ENCODE measurements around the gene OR14A16. TPM values are rescaled to one million over a fixed set of nuclear protein-coding genes. Genes with fewer than 3 reads are reported as not detected.

OR14A16 gene
- total RNA-seq, 1 donor from 2014 or later = not detected

GRCh38 chr1:247812637-247813036 lies 11.3 kb downstream of the OR14A16 start:
- ATAC-seq = no peak
- intact Hi-C loops (cut with DNase I) = no loop called here
- DNase-seq (ENCODE audit: low spot score) = no peak

DNA sequence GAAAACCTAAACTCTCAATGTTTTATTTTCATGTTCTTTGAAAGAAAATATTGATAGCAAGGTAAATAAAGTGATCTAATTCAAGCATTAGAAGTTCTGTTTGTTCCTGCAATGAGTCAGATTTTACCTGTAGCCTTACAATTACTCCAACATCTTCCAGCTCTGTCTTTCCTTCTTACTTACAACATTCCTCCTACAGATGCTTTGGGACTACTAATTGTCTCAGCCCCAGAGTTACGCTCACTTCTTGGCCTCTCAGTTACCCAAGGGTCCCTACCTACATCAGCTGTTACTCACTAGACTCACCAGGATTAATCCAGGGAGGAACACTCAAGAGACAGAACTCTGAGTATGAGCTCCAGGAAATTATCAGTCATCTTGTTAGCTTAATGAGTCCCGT lies 26.4 kb downstream of the OR14A16 start:
- ATAC-seq (no peak), DNase-seq (ENCODE audit: low spot score) (no peak)
- intact Hi-C loops (cut with DNase I) = loop anchor here (1.0 kb wide), 1 partner anchor 22 kb away; no protein-coding TSS in a partner anchor

GRCh38 chr1:247769603-247770002 lies 54.3 kb downstream of the OR14A16 start:
- DNase-seq (ENCODE audit: low spot score) = no peak

More at GRCh38 chr1:247769603-247770002, 54.3 kb downstream of the OR14A16 start:
- intact Hi-C loops (cut with DNase I) = no loop called here
- no peak for ATAC-seq

Other genes starting within 250 kb of the OR14A16 start
- not detected for gene OR2G2, start 235.8 kb downstream of the OR14A16 start, total RNA-seq
- not detected for gene OR2G3, start 218.5 kb downstream of the OR14A16 start, total RNA-seq
- gene OR13G1, start 144.4 kb downstream of the OR14A16 start, total RNA-seq = not detected
- not detected for gene OR6F1, start 107.5 kb downstream of the OR14A16 start, total RNA-seq
- gene OR14K1, start 85.5 kb downstream of the OR14A16 start, total RNA-seq = not detected
- gene OR14A2, start 76.0 kb downstream of the OR14A16 start, total RNA-seq = not detected
- gene OR1C1, start 63.6 kb downstream of the OR14A16 start, total RNA-seq = not detected
- gene OR11L1, start 17.8 kb upstream of the OR14A16 start, total RNA-seq = not detected
- gene TRIM58, start 33.1 kb upstream of the OR14A16 start, total RNA-seq = 22.9 TPM
- 6.3 TPM for gene OR2W3, start 71.5 kb upstream of the OR14A16 start, total RNA-seq
- gene OR2T8, start 96.1 kb upstream of the OR14A16 start, total RNA-seq = 0.40 TPM
- 0.22 TPM for gene OR2AJ1, start 100.8 kb upstream of the OR14A16 start, total RNA-seq
- gene OR2L8, start 124.7 kb upstream of the OR14A16 start, total RNA-seq = 0.53 TPM
- not detected for gene OR2AK2, start 141.1 kb upstream of the OR14A16 start, total RNA-seq
- not detected for gene OR2L5, start 189.5 kb upstream of the OR14A16 start, total RNA-seq
- 0.53 TPM for gene OR2L2, start 206.0 kb upstream of the OR14A16 start, total RNA-seq
- gene OR2L3, start 222.7 kb upstream of the OR14A16 start, total RNA-seq = 0.13 TPM

Measured in sciatic nerve (tissue), 2 donors.